ENCODE measurements around the gene GON4L. TPM values are rescaled to one million over a fixed set of nuclear protein-coding genes. Genes with fewer than 3 reads are reported as not detected.
"Not testable (repeated sequence)": the region's sequence is repeated elsewhere in the genome, so short reads cannot be mapped to it uniquely, and the experiment has no call there.

The GON4L gene
- 35.8 TPM for polyA plus RNA-seq (ENCODE audit: insufficient read length)

GRCh38 chr1:155856975-155857930 lies at the start of gene GON4L:
GON4L (minus strand) TSS chr1:155857214; CDS start chr1:155853780, 3,434 bp downstream.
- DNase-seq: peak; percentile 93

GRCh38 chr1:155904261-155904660 lies 47.2 kb upstream of the GON4L start:
- no peak for DNase-seq

- no peak for DNase-seq
Observed at GRCh38 chr1:155900161-155900560, 43.1 kb upstream of the GON4L start.

GRCh38 chr1:155899683-155900082 lies 42.7 kb upstream of the GON4L start:
- no peak for DNase-seq

GRCh38 chr1:155898888-155899287 lies 41.9 kb upstream of the GON4L start:
- DNase-seq: no peak

GRCh38 chr1:155897746-155898145 lies 40.7 kb upstream of the GON4L start:
- no peak for DNase-seq

- DNase-seq: not testable (repeated sequence)
Observed at GRCh38 chr1:155896476-155896875, 39.5 kb upstream of the GON4L start.

GRCh38 chr1:155895617-155896016 lies 38.6 kb upstream of the GON4L start:
- not testable (repeated sequence) for DNase-seq

- DNase-seq: peak; percentile 50
Observed at GRCh38 chr1:155893389-155894142, 36.6 kb upstream of the GON4L start.

- no peak for DNase-seq
Observed at GRCh38 chr1:155892796-155893195, 35.8 kb upstream of the GON4L start.

GRCh38 chr1:155890251-155890650 lies 33.2 kb upstream of the GON4L start:
- DNase-seq: no peak

- no peak for DNase-seq
Observed at GRCh38 chr1:155889566-155889965, 32.6 kb upstream of the GON4L start.

- DNase-seq: no peak
Observed at GRCh38 chr1:155888481-155888880, 31.5 kb upstream of the GON4L start.

GRCh38 chr1:155884982-155885381 lies 28.0 kb upstream of the GON4L start:
- no peak for DNase-seq

- DNase-seq: no peak
Observed at GRCh38 chr1:155884031-155884960, 27.3 kb upstream of the GON4L start.

- no peak for DNase-seq
Observed at GRCh38 chr1:155882766-155883165, 25.8 kb upstream of the GON4L start.

- DNase-seq: no peak
Observed at GRCh38 chr1:155882235-155882634, 25.2 kb upstream of the GON4L start.

- DNase-seq: no peak
Observed at GRCh38 chr1:155880950-155881349, 23.9 kb upstream of the GON4L start.

GRCh38 chr1:155880251-155880650 lies 23.2 kb upstream of the GON4L start:
- DNase-seq: no peak

GRCh38 chr1:155877945-155878344 lies 20.9 kb upstream of the GON4L start:
- no peak for DNase-seq

GRCh38 chr1:155873860-155874259 lies 16.8 kb upstream of the GON4L start:
- DNase-seq: no peak

- no peak for DNase-seq
Observed at GRCh38 chr1:155872527-155872926, 15.5 kb upstream of the GON4L start.

Measured in hindlimb muscle (tissue), 1 donor.